Hepatocyte (in vitro differentiated cells): ENCODE measurements around the gene NOD2. TPM values are rescaled to one million over a fixed set of nuclear protein-coding genes. Genes with fewer than 3 reads are reported as not detected.

Experiments used
- DNase-seq: peaks from one replicate; pipeline ENCODE4 v3.0.0-alpha.2; 2016; ENCODE audit warnings: low spot score
- H2AFZ ChIP-seq: fragments of 200-600 bp; sonication (generic); 2 replicates; pipeline ENCODE4 v1.6.0; 2016; ENCODE audit warnings: antibody characterized with exemption, mild to moderate bottlenecking
- H3K27ac ChIP-seq: fragments of 200-600 bp; sonication (generic); 2 replicates; pipeline ENCODE4 v1.5.1; 2016; ENCODE audit warnings: mild to moderate bottlenecking
- H3K27me3 ChIP-seq: fragments of 200-600 bp; sonication (generic); 2 replicates; pipeline ENCODE4 v1.6.1; 2016
- H3K36me3 ChIP-seq: fragments of 200-600 bp; sonication (generic); replicated peaks from 2 replicates; pipeline ENCODE4 v1.5.1; 2016; ENCODE audit warnings: low read depth; ENCODE audit not compliant: insufficient read depth
- H3K4me1 ChIP-seq: fragments of 200-600 bp; sonication (generic); 2 replicates; pipeline ENCODE4 v1.5.1; 2016; ENCODE audit warnings: mild to moderate bottlenecking, moderate library complexity; ENCODE audit not compliant: insufficient read depth
- H3K4me2 ChIP-seq: fragments of 200-600 bp; sonication (generic); 2 replicates; pipeline ENCODE4 v1.6.0; 2016
- H3K4me3 ChIP-seq: fragments of 200-600 bp; sonication (generic); 2 replicates; pipeline ENCODE4 v1.5.1; 2016; ENCODE audit warnings: mild to moderate bottlenecking
- H3K79me2 ChIP-seq: fragments of 200-600 bp; sonication (generic); 2 replicates; pipeline ENCODE4 v1.6.0; 2017; ENCODE audit warnings: mild to moderate bottlenecking
- H3K9me2 ChIP-seq: fragments of 200-600 bp; sonication (generic); replicated peaks from 2 replicates; pipeline ENCODE4 v1.6.0; 2017; ENCODE audit warnings: mild to moderate bottlenecking; ENCODE audit not compliant: insufficient read depth
- H3K9me3 ChIP-seq: fragments of 200-600 bp; sonication (generic); 2 replicates; pipeline ENCODE4 v1.5.1; 2016; ENCODE audit warnings: low read depth, mild to moderate bottlenecking
- H4K20me1 ChIP-seq: fragments of 200-600 bp; sonication (generic); 2 replicates; pipeline ENCODE4 v1.6.0; 2016; ENCODE audit warnings: mild to moderate bottlenecking; ENCODE audit not compliant: insufficient read depth, poor library complexity, severe bottlenecking
- CTCF ChIP-seq: fragments of 200-600 bp; sonication (generic); IDR thresholded peaks from 2 replicates; pipeline ENCODE4 v1.5.1; 2016; ENCODE audit warnings: antibody characterized with exemption, mild to moderate bottlenecking; ENCODE audit not compliant: poor library complexity
- EZH2 ChIP-seq: fragments of 200-600 bp; sonication (generic); IDR thresholded peaks from 2 replicates; pipeline ENCODE4 v1.6.1; 2016; ENCODE audit warnings: antibody characterized with exemption, mild to moderate bottlenecking, borderline replicate concordance
- EZH2phosphoT487 ChIP-seq: fragments of 200-600 bp; sonication (generic); IDR thresholded peaks from one replicate; pipeline ENCODE4 v1.6.1; 2018; ENCODE audit warnings: antibody characterized with exemption, mild to moderate bottlenecking, low read depth, moderate library complexity; ENCODE audit not compliant: unreplicated experiment, severe bottlenecking
- WGBS: methylation state at CpG from one replicate; pipeline ENCODE4 v1.1.6; 2016; ENCODE audit warnings: low lambda C conversion rate; ENCODE audit errors: missing lambda C conversion rate; 5-methylcytosine and 5-hydroxymethylcytosine counted together
- polyA plus RNA-seq: library from polyadenylated mRNA; unstranded; fragments of >200 nt; fragmentation: Nextera tagmentation; extraction: Ambion mirVana; gene quantifications from 2 replicates; pipeline ENCODE4 v1.2.1, GENCODE V29; 2016
- total RNA-seq: library from RNA; depleted of rRNA; stranded (reverse); fragments of >200 nt; gene quantifications from 2 replicates; pipeline ENCODE4 v1.2.3, GENCODE V29; 2014

NOD2 gene
- total and polyA plus RNA-seq, 2 experiments from 2014 or later: 0.13 TPM; not detected in 1

- H3K9me2 ChIP-seq: no peaks in the 10 kb centered on the region
- H3K4me1 ChIP-seq: no peaks in the 10 kb centered on the region
- H3K9me3 ChIP-seq: no peaks in the 10 kb centered on the region
- H4K20me1 ChIP-seq: no peaks in the 10 kb centered on the region
- WGBS: 94% methylated on average over 3 of the region's 3 CpGs
- H3K36me3 ChIP-seq: no peaks in the 10 kb centered on the region
- no peak overlapping the region for H3K27ac ChIP-seq
- H3K27me3 ChIP-seq: no peaks in the 10 kb centered on the region
- no peak for TF ChIP-seq EZH2
- H2AFZ ChIP-seq: no peak overlapping the region
- no peak for DNase-seq
- H3K79me2 ChIP-seq: no peaks in the 10 kb centered on the region
- no peak overlapping the region for H3K4me2 ChIP-seq
- H3K4me3 ChIP-seq: no peak overlapping the region
Observed at GRCh38 chr16:50774960-50775359, 81.6 kb downstream of the NOD2 start.

GRCh38 chr16:50776037-50776436, 82.6 kb downstream of the NOD2 start:
- Histone ChIP-seq H3K9me2 (no peaks in the 10 kb centered on the region), H4K20me1 (no peaks in the 10 kb centered on the region), H3K27ac (no peak overlapping the region), H2AFZ (no peak overlapping the region), H3K9me3 (no peaks in the 10 kb centered on the region), H3K4me3 (no peak overlapping the region), H3K79me2 (no peaks in the 10 kb centered on the region), H3K4me1 (no peaks in the 10 kb centered on the region), H3K4me2 (no peak overlapping the region), H3K27me3 (no peaks in the 10 kb centered on the region), H3K36me3 (no peaks in the 10 kb centered on the region)
- 64% methylated on average over 1 of the region's 1 CpG for WGBS
- DNase-seq: peak; percentile 8
- TF ChIP-seq EZH2: no peak
- no peak for TF ChIP-seq EZH2phosphoT487
- no peak for TF ChIP-seq CTCF

GRCh38 chr16:50778284-50779163, 85.1 kb downstream of the NOD2 start:
- H3K9me3 ChIP-seq: no peaks in the 10 kb centered on the region
- no peak for TF ChIP-seq CTCF
- TF ChIP-seq EZH2: no peak
- no peak for TF ChIP-seq EZH2phosphoT487
- no peak for DNase-seq
- no peaks in the 10 kb centered on the region for H3K9me2 ChIP-seq
- no peaks in the 10 kb centered on the region for H3K27me3 ChIP-seq
- no peaks in the 10 kb centered on the region for H3K36me3 ChIP-seq
- no peaks in the 10 kb centered on the region for H4K20me1 ChIP-seq
- 47% methylated on average over 1 of the region's 1 CpG for WGBS
- no peak overlapping the region for H2AFZ ChIP-seq
- no peak overlapping the region for H3K4me2 ChIP-seq
- no peaks in the 10 kb centered on the region for H3K79me2 ChIP-seq
- no peaks in the 10 kb centered on the region for H3K4me1 ChIP-seq
- H3K4me3 ChIP-seq: no peak overlapping the region
- no peak overlapping the region for H3K27ac ChIP-seq

DNA sequence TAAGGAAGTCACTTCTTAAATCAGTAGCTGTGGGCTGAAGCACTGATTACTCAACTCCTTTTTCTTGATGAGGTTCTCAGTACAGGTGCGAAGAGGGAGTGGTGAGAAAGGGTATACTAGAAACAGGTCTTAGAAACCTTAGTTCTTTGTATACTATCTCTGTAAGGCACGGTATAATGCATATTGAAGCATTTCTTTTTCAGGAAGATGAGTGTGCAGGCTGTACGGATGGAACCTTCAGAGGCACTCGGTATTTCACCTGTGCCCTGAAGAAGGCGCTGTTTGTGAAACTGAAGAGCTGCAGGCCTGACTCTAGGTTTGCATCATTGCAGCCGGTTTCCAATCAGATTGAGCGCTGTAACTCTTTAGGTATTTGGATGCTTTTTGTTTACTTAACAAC, 87.6 kb downstream of the NOD2 start:
- H3K9me3 ChIP-seq: no peaks in the 10 kb centered on the region
- 84% methylated on average over 7 of the region's 7 CpGs for WGBS
- no peaks in the 10 kb centered on the region for H3K36me3 ChIP-seq

More for the DNA sequence above, 87.6 kb downstream of the NOD2 start:
- TF ChIP-seq CTCF (no peak), EZH2phosphoT487 (no peak), EZH2 (no peak)
- Histone ChIP-seq H3K79me2 (no peaks in the 10 kb centered on the region), H3K4me1 (no peaks in the 10 kb centered on the region), H3K4me2 (no peak overlapping the region), H3K4me3 (no peak overlapping the region), H3K9me2 (no peaks in the 10 kb centered on the region), H4K20me1 (no peaks in the 10 kb centered on the region), H3K27ac (no peak overlapping the region), H3K27me3 (no peaks in the 10 kb centered on the region), H2AFZ (no peak overlapping the region)
- DNase-seq: no peak
